Tibial nerve (tissue), 4 donors: ENCODE results near the gene FNDC3A. TPM values are rescaled to one million over a fixed set of nuclear protein-coding genes. Genes with fewer than 3 reads are reported as not detected.
A peak's percentile ranks its signal among the peaks of the same experiment; 100 is the strongest.

ENCODE experiments used
- DNase-seq, 2 donors: peaks; one replicate each; pipeline ENCODE4 v3.0.0-alpha.2; 2019; ENCODE audit warnings: low spot score in 2 of 2
- H3K27ac ChIP-seq, 4 donors: fragments of 200-600 bp; sonication (generic) in 3 of 4; one replicate each; pipeline ENCODE4 v1.5.1; 2017 to 2019; ENCODE audit warnings: mild to moderate bottlenecking in 1 of 4
- H3K27me3 ChIP-seq, 2 donors: fragments of 200-600 bp; sonication (generic) in 1 of 2; one replicate each; pipeline versions ENCODE4 v1.5.1 to v1.6.0; 2017 to 2019
- H3K36me3 ChIP-seq, 3 donors: fragments of 200-600 bp; sonication (generic); one replicate each; pipeline ENCODE4 v1.5.1; 2018 to 2019
- H3K4me1 ChIP-seq, 4 donors: fragments of 200-600 bp; sonication (generic) in 3 of 4; one replicate each; pipeline ENCODE4 v1.5.1; 2017 to 2019
- H3K4me3 ChIP-seq, 4 donors: fragments of 200-600 bp; sonication (generic) in 3 of 4; one replicate each; pipeline ENCODE4 v1.5.1; 2017 to 2019; ENCODE audit warnings: mild to moderate bottlenecking in 1 of 4, moderate library complexity in 1 of 4
- H3K9me3 ChIP-seq, 4 donors: fragments of 200-600 bp; sonication (generic) in 3 of 4; one replicate each; pipeline ENCODE4 v1.5.1; 2017 to 2019
- EP300 ChIP-seq, 2 donors: sonication (generic); formaldehyde crosslinking; IDR thresholded peaks; one replicate each; pipeline ENCODE4 v1.6.1; 2017; ENCODE audit warnings: antibody characterized with exemption in 2 of 2, mild to moderate bottlenecking in 1 of 2
- POLR2A ChIP-seq, 2 donors: fragments of 450-650 bp; IDR thresholded peaks; one replicate each; pipeline ENCODE4 v1.6.1; 2017; ENCODE audit warnings: antibody characterized with exemption in 2 of 2, mild to moderate bottlenecking in 2 of 2, moderate library complexity in 2 of 2
- WGBS, 2 donors: methylation state at CpG; one replicate each; pipeline ENCODE4 v1.1.5; 2018; 5-methylcytosine and 5-hydroxymethylcytosine counted together
- total RNA-seq, 4 donors: library from RNA; depleted of rRNA; stranded (reverse); fragments of >200 nt; gene quantifications; one replicate each; pipeline ENCODE4 v1.1.0, GENCODE V29; 2016
- TF ChIP-seq, protein P1 (sequence below), 5 experiments: fragments of 200-600 bp in 3 of 5; fragments of 450-650 bp in 2 of 5; sonication (generic) in 3 of 5; IDR thresholded peaks; one replicate each; pipeline ENCODE4 v1.5.1; 2016 to 2019; ENCODE audit warnings: antibody characterized with exemption in 5 of 5, mild to moderate bottlenecking in 3 of 5, moderate library complexity in 2 of 5

Gene FNDC3A
- total RNA-seq, 4 donors from 2014 or later: 38.2 to 57.7 (median 47.0) TPM

DNA sequence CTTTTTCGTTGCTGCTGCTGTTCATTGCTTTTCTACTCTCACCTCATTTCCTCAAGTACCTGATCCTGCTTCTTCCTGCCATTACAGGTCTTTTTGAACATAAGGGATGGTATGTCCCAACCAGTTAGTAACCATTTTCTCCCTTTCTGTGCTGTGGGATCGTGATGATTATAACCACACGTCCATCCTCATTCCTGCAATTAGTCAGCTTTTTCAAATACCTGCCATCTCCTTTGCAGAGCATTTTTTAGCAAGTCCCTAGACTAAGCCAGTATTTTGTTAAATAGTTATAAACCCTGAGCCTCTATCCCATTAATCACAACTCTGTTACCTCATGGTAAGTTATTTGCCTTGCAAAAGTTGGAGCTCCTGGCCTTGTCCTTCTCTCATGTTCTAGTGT is 109.2 kb downstream of the FNDC3A start:
- H3K27ac ChIP-seq: peak overlapping the region in 2 of 4 donors; percentile 80 to 85
- TF ChIP-seq POLR2A (IDR thresholded peaks at IDR 0.05) (no peak), EP300 (IDR thresholded peaks at IDR 0.05) (no peak)
- TF ChIP-seq, protein P1, sequence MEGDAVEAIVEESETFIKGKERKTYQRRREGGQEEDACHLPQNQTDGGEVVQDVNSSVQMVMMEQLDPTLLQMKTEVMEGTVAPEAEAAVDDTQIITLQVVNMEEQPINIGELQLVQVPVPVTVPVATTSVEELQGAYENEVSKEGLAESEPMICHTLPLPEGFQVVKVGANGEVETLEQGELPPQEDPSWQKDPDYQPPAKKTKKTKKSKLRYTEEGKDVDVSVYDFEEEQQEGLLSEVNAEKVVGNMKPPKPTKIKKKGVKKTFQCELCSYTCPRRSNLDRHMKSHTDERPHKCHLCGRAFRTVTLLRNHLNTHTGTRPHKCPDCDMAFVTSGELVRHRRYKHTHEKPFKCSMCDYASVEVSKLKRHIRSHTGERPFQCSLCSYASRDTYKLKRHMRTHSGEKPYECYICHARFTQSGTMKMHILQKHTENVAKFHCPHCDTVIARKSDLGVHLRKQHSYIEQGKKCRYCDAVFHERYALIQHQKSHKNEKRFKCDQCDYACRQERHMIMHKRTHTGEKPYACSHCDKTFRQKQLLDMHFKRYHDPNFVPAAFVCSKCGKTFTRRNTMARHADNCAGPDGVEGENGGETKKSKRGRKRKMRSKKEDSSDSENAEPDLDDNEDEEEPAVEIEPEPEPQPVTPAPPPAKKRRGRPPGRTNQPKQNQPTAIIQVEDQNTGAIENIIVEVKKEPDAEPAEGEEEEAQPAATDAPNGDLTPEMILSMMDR (IDR thresholded peaks at IDR 0.05): no peak
- WGBS, 2 donors: 84 to 95% methylated on average over 3 of the region's 3 CpGs

DNA sequence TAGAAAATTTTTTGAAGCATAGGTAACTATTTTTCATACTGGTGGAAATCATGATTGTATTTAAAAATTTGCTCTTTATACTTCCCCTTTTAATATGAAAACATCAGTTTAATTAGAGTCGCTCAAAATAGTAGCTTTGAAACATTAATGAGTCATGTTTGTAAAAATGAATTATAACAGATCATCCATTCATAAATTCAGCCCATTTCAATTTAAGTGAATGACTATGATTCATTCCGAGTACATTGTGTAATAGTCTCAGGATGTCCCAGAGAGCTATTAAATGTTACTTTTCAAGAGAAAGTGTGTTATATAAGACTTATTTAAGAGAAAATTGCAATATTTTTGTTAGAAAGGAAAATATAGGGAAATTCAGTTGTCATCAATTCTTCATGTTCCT is 111.0 kb downstream of the FNDC3A start:
- no peak for DNase-seq
- no peak overlapping the region for H3K4me3 ChIP-seq
- no peaks in the 10 kb centered on the region for H3K27me3 ChIP-seq
- 28 to 29% methylated on average over 2 of the region's 2 CpGs for WGBS, 2 donors
- H3K27ac ChIP-seq: peak overlapping the region in 3 of 4 donors; percentile 14 to 85 (median 80)
- TF ChIP-seq EP300 (IDR thresholded peaks at IDR 0.05) (peak; percentile 19 to 38), POLR2A (IDR thresholded peaks at IDR 0.05) (no peak)
- peaks cover 0 to 30% (median 13%) of the 10 kb centered on the region in 4 donors for H3K4me1 ChIP-seq
- peaks cover 0 to 1% (median 0%) of the 10 kb centered on the region in 3 donors for H3K36me3 ChIP-seq
- H3K9me3 ChIP-seq: no peaks in the 10 kb centered on the region

More for the DNA sequence above, 109.2 kb downstream of the FNDC3A start:
- H3K4me1 ChIP-seq: peaks cover 0 to 30% (median 13%) of the 10 kb centered on the region in 4 donors
- H3K9me3 ChIP-seq: no peaks in the 10 kb centered on the region
- DNase-seq: no peak
- no peaks in the 10 kb centered on the region for H3K27me3 ChIP-seq
- H3K4me3 ChIP-seq: no peak overlapping the region
- H3K36me3 ChIP-seq: peaks cover 0 to 4% (median 0%) of the 10 kb centered on the region in 3 donors

- no peak overlapping the region for H3K27ac ChIP-seq
- WGBS, 2 donors: 88 to 94% methylated on average over 5 of the region's 5 CpGs
Measured at GRCh38 chr13:49093376-49093775, 117.7 kb downstream of the FNDC3A start.

GRCh38 chr13:49097374-49097773 is 121.7 kb downstream of the FNDC3A start:
- H3K36me3 ChIP-seq: no peaks in the 10 kb centered on the region
- no peaks in the 10 kb centered on the region for H3K9me3 ChIP-seq
- peaks cover 0 to 32% (median 9%) of the 10 kb centered on the region in 4 donors for H3K4me1 ChIP-seq
- H3K4me3 ChIP-seq: no peak overlapping the region
- TF ChIP-seq POLR2A (IDR thresholded peaks at IDR 0.05): no peak
- WGBS, 2 donors: 88 to 90% methylated on average over 2 of the region's 2 CpGs
- H3K27me3 ChIP-seq: no peaks in the 10 kb centered on the region
- DNase-seq: no peak
- H3K27ac ChIP-seq: peak overlapping the region in 3 of 4 donors; percentile 42 to 64 (median 45)

More at GRCh38 chr13:49093376-49093775, 117.7 kb downstream of the FNDC3A start:
- DNase-seq: no peak
- Histone ChIP-seq H3K9me3 (no peaks in the 10 kb centered on the region), H3K27me3 (no peaks in the 10 kb centered on the region), H3K36me3 (no peaks in the 10 kb centered on the region), H3K4me1 (peaks cover 0 to 21% (median 9%) of the 10 kb centered on the region in 4 donors), H3K4me3 (no peak overlapping the region)
- no peak for TF ChIP-seq EP300 (IDR thresholded peaks at IDR 0.05)
- no peak for TF ChIP-seq POLR2A (IDR thresholded peaks at IDR 0.05)
- TF ChIP-seq, protein P1 (IDR thresholded peaks at IDR 0.05): no peak

- DNase-seq: no peak
- H3K27me3 ChIP-seq: no peaks in the 10 kb centered on the region
- WGBS, 2 donors: 15 to 29% methylated on average over 2 of the region's 2 CpGs
- no peak overlapping the region for H3K4me3 ChIP-seq
- H3K36me3 ChIP-seq: no peaks in the 10 kb centered on the region
- peak overlapping the region; percentile 17 to 64 (median 44) for H3K27ac ChIP-seq
- peaks cover 0 to 32% (median 9%) of the 10 kb centered on the region in 4 donors for H3K4me1 ChIP-seq
- TF ChIP-seq EP300 (IDR thresholded peaks at IDR 0.05): peak; percentile 44 to 61
- TF ChIP-seq POLR2A (IDR thresholded peaks at IDR 0.05): no peak
- H3K9me3 ChIP-seq: no peaks in the 10 kb centered on the region
Measured at GRCh38 chr13:49098198-49098597, 122.5 kb downstream of the FNDC3A start.

GRCh38 chr13:49098771-49099512 is 123.2 kb downstream of the FNDC3A start:
- H3K36me3 ChIP-seq: no peaks in the 10 kb centered on the region
- H3K27ac ChIP-seq: peak overlapping the region in 2 of 4 donors; percentile 31 to 64
- no peak overlapping the region for H3K4me3 ChIP-seq
- no peaks in the 10 kb centered on the region for H3K27me3 ChIP-seq
- no peak for DNase-seq
- no peaks in the 10 kb centered on the region for H3K9me3 ChIP-seq
- no peak for TF ChIP-seq POLR2A (IDR thresholded peaks at IDR 0.05)
- TF ChIP-seq, protein P1 (IDR thresholded peaks at IDR 0.05): peak in 1 of 5 experiments; percentile 30
- H3K4me1 ChIP-seq: peaks cover 0 to 32% (median 9%) of the 10 kb centered on the region in 4 donors
